Measurements from ENCODE around the gene DMXL1.
A peak's percentile ranks its signal among the peaks of the same experiment; 100 is the strongest.
"Not testable (repeated sequence)": the region's sequence is repeated elsewhere in the genome, so short reads cannot be mapped to it uniquely, and the experiment has no call there.

DMXL1 gene

GRCh38 chr5:119212026-119212425, 141.1 kb downstream of the DMXL1 start:
- DNase-seq = no peak

DNA sequence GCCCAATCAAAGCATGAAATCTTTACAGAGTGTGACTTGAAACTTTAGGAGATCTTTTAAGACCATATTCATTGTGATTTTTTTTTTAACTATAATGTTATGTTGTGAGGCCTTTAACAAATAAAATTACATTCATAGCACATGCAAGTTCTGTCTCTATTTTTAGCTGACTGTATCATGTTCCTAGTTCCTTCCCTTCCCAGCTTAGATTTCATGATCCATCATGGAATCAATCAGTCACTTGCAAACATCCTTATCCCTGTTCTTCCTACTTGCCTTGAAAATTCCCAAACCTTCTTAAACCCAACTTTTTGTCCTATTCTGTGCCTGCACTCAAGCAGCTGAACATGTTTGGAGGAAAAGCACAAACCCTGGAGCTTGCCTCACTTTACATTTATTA, 141.8 kb downstream of the DMXL1 start:
- DNase-seq = no peak

GRCh38 chr5:119217183-119217582, 146.3 kb downstream of the DMXL1 start:
- DNase-seq = no peak

DNA sequence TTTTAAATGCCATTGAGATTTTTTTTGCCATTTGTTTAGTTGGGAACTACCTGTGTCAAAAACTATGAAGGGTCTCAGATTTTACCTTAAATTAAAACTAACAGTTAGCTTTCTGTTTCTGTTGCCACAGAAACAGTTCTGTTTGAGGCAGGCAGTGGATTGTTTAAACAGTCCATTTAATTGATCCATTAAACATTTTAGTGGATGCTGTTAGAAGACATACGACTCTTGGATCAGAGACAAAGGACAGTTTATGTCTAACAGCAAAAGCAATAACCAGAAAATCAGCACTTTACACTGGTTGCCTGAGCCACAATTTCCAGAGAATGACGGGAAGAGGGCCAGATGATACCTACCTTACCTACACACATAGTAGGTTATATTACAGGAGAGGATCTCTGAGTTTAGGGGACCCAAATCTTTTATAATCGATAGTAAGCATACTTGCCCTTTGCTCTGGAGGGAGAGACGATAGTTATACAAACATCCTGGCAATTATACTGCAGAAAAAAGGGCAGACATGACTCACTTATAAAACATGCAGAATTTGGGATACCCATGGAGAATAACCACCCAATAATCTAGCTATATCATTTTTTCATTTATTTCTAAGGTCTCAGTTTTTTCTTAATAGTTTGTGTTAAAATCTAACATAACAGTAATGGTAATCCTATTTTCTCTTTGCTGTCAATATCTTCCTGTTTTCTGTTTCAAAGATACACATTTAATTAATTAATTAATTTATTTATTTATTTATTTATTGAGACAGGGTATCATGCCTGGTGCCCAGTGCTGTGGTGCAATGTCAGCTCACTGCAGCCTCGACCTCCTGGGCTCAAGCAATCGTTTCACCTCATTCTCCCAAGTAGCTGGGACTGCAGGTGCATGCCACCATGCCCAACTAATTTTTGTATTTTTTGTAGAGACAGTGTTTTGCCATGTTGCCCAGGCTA, 148.2 kb downstream of the DMXL1 start:
- DNase-seq = no peak

GRCh38 chr5:119220576-119221197, 149.8 kb downstream of the DMXL1 start:
- no peak for DNase-seq

DNA sequence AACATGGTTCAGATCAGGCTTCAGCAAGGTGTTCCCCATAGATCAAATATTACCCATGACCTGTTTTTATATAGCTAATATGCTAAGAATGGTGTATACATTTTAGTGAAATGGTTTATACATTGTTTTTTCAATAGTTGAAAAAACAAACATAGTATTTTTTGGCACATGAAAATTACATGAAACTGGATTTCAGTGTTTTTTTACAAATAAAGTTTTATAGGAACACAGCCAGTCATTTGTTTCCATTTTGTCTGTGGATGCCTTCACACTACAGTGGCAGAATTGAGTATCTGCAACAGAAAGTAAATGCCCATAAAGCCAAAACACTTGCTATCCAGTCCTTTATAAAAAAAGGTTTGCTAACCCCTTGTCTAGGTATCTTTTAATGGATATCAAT, 150.4 kb downstream of the DMXL1 start:
- no peak for DNase-seq

- DNase-seq = no peak
Measured at GRCh38 chr5:119229950-119230349, 159.1 kb downstream of the DMXL1 start.

DNA sequence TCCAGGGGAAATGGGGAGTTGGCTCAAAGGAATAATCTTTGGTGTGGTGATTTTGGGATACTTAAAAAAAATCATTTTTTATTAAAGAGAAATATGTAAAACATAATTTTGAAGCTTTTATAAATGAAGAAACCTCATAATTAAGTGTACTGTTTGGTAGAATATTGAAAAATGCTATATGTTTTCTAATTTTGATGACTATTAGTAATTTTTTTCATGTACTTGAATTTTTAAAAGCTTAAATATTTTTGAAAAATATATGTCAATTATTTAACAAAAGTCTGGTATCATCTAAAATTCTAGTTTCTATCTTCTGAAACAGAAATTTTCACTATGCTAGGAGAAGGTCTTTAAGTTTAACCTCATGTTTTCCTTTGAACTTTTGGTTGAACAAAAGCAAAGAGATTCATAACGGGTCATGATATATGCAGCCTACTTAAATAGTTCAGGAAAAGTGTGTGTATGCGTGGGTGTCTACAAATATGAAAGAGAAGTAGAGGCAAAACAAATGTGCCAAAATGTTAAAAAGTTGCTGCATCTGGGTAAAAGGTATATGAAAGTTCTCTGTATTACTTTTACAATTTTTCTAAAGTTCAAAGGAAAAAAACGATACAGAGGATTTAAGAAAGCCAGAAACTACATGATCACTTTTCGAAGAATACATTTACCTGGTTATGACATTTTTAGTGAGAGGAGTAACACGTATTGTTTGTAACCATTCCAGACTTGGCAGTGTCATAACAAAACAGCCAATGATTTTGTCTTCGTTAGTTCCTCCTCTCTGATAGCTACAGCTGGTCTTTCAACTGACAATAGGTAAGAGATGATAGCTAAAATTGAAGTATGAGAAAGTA, 167.6 kb downstream of the DMXL1 start:
- DNase-seq = no peak

GRCh38 chr5:119239119-119239417, 168.2 kb downstream of the DMXL1 start:
- DNase-seq = no peak

GRCh38 chr5:119239826-119240225, 168.9 kb downstream of the DMXL1 start:
- DNase-seq = not testable (repeated sequence)

DNA sequence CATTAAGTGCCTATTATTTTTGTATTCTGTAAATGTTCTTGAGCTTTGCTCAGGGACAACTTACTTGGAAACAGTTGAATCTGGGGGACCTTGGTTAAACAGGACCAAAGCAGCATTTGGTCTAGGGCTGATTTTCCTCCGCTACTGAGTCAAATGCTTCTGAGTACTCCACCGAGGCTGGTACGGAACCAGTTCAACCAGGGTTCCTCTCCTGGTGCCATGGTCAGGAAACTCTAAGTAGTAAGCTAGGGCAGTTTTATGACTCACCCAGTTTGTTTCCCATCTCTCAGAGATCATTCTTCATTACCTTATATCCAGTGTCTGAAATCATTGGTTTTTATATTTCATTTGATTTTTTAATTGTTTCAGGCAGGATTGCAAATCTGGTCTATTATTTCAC, 173.0 kb downstream of the DMXL1 start:
- peak; percentile 35 for DNase-seq

GRCh38 chr5:119250946-119251901, 180.3 kb downstream of the DMXL1 start:
- DNase-seq = no peak

GRCh38 chr5:119255571-119256356, 184.9 kb downstream of the DMXL1 start:
- DNase-seq = peak; percentile 74

DNA sequence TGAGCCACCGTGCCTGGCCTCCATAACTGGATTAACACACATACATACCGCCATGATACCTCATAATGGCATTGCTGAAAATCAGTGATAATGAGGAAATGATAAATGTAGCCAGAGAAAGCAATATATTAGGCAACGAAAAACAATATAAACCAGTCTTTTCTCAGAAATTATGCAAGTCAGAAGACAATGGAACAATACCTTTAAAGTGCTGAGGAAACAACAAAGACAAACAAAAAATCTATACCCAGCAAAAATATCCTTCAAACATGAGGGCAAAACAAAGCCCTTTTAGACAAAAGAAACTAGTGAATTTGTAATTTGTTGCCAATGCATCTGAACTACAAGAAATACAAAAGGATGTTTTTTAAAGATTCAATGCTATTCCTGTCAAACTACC, 186.7 kb downstream of the DMXL1 start:
- DNase-seq = no peak

GRCh38 chr5:119263639-119264038, 192.8 kb downstream of the DMXL1 start:
- DNase-seq = no peak

GRCh38 chr5:119264186-119264585, 193.3 kb downstream of the DMXL1 start:
- no peak for DNase-seq

- peak; percentile 97 for DNase-seq
Measured at GRCh38 chr5:119267958-119268386, 197.1 kb downstream of the DMXL1 start.

DNA sequence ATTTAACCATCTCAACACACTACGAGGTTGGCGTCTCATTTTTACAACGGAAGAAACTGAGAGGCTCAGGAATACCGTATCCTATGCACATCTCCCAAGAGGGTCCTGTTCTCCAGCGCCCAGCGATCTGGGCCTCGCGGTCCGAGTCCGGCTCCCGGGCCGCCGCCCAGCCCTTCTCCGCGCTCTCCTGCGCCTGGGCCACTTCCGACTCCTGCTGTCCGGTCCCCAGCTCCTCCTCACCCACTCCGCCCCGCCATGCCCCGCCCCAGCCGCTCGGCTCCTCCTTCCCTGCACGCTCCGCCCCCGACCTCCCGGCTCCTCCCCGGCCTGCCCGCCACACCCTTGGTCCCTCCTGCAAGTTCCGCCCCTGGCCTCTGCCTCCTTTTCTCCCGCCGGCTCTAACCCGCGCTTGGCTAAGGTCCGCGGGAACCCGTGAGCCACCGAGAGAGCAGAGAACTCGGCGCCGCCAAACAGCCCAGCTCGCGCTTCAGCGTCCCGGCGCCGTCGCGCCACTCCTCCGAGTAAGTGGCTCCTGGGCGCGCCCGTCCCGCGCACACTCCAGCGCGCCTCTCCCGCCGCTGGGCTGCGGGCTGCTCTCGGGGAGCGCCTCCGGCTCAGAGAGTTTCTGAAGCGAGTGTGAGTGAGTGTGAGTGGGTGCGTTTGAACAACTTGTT, 197.6 kb downstream of the DMXL1 start:
- peak; percentile 97 for DNase-seq

DNA sequence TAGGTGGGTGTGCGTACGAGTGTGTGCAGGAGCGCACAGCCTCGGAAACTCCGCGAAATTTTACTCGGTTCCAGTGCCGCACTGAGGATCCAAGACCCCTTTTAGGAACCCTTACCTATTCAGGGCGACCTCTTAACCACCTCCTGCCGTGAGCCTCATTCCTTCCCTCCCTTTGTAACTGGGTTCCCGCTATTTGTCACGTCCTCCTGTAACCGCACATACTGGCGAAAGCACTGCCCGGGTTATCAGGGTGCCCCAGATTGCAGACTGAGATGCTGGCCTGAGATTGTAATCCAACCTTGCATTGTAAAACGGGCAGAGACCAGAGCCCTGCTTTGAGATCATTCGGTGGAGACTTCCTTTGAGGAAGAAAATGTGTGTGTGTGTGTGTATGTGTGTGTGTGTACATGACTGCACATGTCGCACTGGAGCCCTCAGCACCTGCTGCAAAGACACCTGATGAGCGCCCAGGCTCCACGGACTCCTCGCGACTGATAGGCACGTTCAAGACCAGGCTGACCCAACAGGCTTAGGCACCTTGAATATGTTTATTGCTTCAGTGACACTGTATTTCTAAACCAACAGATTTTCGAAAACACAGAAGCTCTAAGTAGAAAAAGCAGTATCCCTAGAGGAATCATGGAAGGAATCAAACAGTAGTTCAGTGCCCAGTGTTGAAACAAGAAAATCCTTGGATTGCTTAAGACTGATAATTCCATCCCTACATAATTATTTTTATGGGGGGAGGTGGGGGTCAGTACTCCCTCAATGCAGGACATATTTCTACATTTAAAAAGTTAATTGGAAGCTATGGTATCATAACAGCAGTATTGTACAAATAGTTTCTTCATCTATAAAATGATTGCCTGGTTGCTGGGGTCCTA, 198.4 kb downstream of the DMXL1 start:
- peak; percentile 82 for DNase-seq

GRCh38 chr5:119270121-119270565, 199.3 kb downstream of the DMXL1 start:
- no peak for DNase-seq

All from DMS53 (cell line).